Stimulated activated CD4-positive, alpha-beta T cell treated with anti-CD3 and anti-CD28 coated beads, Interleukin-15, amount 100 ng/mL, for 48 hours (primary cell): ENCODE measurements around the gene RPL35A.
A peak's percentile ranks its signal among the peaks of the same experiment; 100 is the strongest.
"Not testable (repeated sequence)": the region's sequence is repeated elsewhere in the genome, so short reads cannot be mapped to it uniquely, and the experiment has no call there.

Experiments used
- DNase-seq, 2 donors: peaks; one replicate each; pipeline ENCODE4 v3.0.0-alpha.2; 2020; ENCODE audit warnings: low read depth in 2 of 2

Gene RPL35A

GRCh38 chr3:197952440-197952839 is 2.5 kb downstream of the RPL35A start:
- DNase-seq, result no peak

- no peak for DNase-seq
Measured at GRCh38 chr3:197953325-197953724, 3.3 kb downstream of the RPL35A start.

GRCh38 chr3:197953881-197954280 is 3.9 kb downstream of the RPL35A start:
- DNase-seq, result no peak

GRCh38 chr3:197955892-197956477 is 6.0 kb downstream of the RPL35A start:
- DNase-seq, result no peak

- DNase-seq, result no peak
Measured at GRCh38 chr3:197956626-197956988, 6.6 kb downstream of the RPL35A start.

- no peak for DNase-seq
Measured at GRCh38 chr3:197957790-197958133, 7.8 kb downstream of the RPL35A start.

- no peak for DNase-seq
Measured at GRCh38 chr3:197958346-197958745, 8.4 kb downstream of the RPL35A start.

GRCh38 chr3:197958848-197959247 is 8.9 kb downstream of the RPL35A start:
- not testable (repeated sequence) for DNase-seq

- DNase-seq, result no peak
Measured at GRCh38 chr3:197959500-197959890, 9.5 kb downstream of the RPL35A start.

- DNase-seq, result peak; percentile 92 to 94
Measured at GRCh38 chr3:197959891-197960693, 10.1 kb downstream of the RPL35A start, which contains the start of gene LMLN. Gene LMLN (plus strand): TSS chr3:197960217. CDS start chr3:197960246, 29 bp downstream.

GRCh38 chr3:197960694-197961581 is 10.9 kb downstream of the RPL35A start:
- peak; percentile 44 to 48 for DNase-seq

GRCh38 chr3:197961582-197961945 is 11.6 kb downstream of the RPL35A start:
- DNase-seq, result no peak

- no peak for DNase-seq
Measured at GRCh38 chr3:197963019-197963637, 13.1 kb downstream of the RPL35A start.

GRCh38 chr3:197967337-197967989 is 17.5 kb downstream of the RPL35A start:
- DNase-seq, result not testable (repeated sequence)

GRCh38 chr3:197970588-197970987 is 20.6 kb downstream of the RPL35A start:
- no peak for DNase-seq

GRCh38 chr3:197974016-197974415 is 24.0 kb downstream of the RPL35A start:
- DNase-seq, result no peak

GRCh38 chr3:197975311-197975710 is 25.3 kb downstream of the RPL35A start:
- no peak for DNase-seq

- DNase-seq, result no peak
Measured at GRCh38 chr3:197983076-197983475, 33.1 kb downstream of the RPL35A start.

- DNase-seq, result no peak
Measured at GRCh38 chr3:197989651-197990050, 39.7 kb downstream of the RPL35A start.

- DNase-seq, result no peak
Measured at GRCh38 chr3:197994736-197995135, 44.7 kb downstream of the RPL35A start.

GRCh38 chr3:197996855-197997254 is 46.9 kb downstream of the RPL35A start:
- no peak for DNase-seq

- no peak for DNase-seq
Measured at GRCh38 chr3:197997936-197998335, 47.9 kb downstream of the RPL35A start.
